HS-5 (cell line): ENCODE results near the gene TLX2.
"Not testable (repeated sequence)": the region's sequence is repeated elsewhere in the genome, so short reads cannot be mapped to it uniquely, and the experiment has no call there.

Experiments used
- DNase-seq: peaks from one replicate; pipeline ENCODE4 v3.0.0-alpha.2; 2012; ENCODE audit warnings: low read depth

Gene TLX2

DNA sequence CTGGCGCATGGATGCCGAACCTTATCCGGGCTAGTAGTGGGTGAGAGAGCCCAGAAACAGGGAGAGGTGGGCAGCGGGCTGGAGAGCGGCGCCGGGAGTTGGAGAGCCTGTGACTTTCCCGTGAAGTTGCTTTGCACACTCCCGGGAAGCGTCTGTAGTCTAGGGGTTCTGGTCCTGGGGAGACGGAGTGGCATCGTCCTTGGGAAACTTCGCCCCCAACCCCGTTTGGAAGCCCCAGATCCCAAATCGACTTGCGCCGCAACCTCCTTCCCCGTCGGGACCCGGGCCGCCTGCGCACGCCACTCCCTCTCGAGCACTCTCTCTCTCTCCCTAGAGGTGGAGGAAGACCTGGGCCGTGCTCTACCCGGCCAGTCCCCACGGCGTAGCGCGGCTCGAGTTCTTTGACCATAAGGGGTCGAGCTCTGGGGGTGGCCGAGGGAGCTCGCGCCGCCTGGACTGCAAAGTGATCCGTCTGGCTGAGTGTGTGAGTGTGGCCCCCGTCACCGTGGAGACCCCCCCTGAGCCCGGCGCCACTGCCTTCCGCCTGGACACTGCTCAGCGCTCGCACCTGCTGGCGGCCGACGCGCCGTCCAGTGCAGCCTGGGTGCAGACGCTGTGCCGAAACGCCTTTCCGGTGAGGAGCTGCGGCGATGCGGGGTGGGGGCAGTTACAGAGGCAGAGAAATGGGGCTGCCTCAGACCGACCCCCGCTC is 40.7 kb downstream of the TLX2 start:
- DNase-seq: no peak

DNA sequence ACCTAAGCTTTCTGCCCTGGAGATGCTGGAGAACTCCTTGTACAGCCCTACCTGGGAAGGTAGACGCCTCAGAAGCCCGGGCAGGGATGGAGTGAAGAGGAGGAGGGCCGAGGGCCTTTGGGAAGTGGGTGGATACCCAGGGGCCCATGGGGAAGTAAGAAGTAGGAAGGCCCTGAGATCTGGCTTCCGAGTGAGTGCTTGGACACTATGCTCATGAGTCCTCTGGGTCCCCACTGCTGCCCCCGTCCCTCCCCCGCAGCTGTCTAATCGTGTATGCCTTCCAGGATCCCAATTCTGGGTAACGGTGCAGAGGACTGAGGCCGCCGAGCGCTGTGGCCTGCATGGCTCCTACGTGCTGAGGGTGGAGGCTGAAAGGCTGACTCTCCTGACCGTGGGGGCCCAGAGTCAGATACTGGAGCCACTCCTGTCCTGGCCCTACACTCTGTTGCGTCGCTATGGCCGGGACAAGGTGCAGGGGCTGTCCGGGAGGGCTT is 41.4 kb downstream of the TLX2 start:
- DNase-seq: no peak

DNA sequence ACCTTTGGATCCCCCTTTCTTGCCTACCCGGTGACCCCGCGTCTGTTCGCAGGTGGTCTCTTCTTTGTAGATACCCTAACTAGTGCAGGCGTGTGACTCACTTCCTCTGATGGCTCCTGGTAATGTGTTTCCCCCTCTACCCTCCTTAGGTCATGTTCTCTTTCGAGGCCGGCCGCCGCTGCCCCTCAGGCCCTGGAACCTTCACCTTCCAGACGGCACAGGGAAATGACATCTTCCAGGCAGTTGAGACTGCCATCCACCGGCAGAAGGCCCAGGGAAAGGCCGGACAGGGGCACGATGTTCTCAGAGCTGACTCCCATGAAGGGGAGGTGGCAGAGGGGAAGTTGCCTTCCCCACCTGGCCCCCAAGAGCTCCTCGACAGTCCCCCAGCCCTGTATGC is 41.9 kb downstream of the TLX2 start:
- DNase-seq: no peak

DNA sequence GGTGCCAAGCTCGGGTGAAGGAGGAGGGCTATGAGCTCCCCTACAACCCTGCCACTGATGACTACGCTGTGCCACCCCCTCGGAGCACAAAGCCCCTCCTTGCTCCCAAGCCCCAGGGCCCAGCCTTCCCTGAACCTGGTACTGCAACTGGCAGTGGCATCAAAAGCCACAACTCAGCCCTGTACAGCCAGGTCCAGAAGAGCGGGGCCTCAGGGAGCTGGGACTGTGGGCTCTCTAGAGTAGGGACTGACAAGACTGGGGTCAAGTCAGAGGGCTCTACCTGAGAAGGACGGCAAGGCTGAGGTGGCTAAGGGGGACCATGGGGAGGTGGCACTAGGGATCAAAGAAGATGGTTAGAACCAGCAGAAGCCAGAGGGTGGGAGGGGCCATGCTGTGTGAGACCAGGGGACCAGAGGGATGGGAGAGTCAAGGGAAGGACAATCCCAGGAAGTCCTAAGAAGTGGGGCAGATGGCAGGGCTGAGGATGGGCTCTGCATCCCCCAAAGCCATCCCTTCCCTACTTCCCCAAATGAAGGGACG is 42.7 kb downstream of the TLX2 start:
- no peak for DNase-seq

DNA sequence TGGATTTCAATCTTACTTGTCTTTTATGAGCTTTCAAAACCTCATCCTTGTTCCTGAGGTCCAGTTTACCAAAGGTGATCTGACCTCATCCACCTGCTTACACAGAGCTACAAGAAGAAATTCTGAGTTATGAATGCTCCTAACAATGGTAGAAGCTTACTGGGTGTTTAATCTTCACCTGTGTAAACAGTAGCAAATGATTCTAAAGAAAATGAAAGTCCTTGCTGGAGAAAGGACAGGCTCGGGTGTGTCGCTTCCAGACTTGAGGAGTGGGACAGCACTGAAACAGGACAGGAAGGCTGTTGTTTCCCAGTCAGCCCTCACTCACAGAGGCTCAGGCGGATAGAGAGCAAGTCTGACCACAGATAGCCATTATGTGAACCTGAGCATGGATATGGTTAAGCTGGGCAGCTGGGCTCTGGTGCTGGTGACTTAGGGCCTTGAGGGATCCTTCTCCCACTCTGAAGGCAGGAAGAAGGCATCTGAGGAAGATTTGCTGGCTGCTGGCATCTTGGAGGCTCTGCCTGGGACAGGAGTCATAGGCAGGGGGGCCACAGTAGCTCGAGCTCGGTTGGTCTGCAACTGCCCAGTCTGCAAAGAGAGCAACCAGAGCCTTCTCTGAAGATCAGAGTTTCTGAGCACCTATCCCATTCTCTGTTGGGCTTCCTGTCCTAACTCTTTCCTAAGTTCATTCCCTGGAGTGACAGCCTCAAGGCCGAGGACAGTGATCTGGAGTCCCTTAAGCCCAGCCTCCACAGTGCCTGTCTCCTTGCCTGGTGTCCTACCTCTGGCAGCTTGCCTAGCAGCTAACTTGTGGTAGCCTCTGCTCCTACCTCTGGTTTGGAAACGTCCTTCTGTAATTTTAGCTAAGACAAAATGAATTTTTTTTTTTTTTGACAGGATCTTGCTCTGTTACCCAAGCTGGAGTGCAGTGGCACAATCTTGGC is 44.3 kb downstream of the TLX2 start:
- no peak for DNase-seq

DNA sequence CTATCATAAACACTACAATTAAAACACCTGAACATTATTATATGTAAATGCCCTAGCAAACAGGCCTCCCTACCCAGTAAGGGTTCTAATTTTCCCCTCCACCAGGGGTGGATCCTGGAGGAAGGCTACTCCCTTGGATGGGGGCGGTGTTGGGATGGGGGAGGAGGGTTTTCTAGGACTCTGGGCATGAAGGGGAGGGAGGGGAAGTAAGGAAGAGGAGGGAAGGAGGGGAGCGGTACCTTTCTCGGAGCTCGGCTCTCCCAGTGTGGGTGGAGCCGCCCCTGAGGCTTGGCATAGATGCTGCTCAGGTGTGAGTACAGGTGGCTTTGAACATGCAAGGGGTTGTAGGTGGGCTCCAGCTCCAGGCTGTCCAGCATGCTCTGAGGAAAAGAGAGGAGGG is 45.7 kb downstream of the TLX2 start:
- no peak for DNase-seq

DNA sequence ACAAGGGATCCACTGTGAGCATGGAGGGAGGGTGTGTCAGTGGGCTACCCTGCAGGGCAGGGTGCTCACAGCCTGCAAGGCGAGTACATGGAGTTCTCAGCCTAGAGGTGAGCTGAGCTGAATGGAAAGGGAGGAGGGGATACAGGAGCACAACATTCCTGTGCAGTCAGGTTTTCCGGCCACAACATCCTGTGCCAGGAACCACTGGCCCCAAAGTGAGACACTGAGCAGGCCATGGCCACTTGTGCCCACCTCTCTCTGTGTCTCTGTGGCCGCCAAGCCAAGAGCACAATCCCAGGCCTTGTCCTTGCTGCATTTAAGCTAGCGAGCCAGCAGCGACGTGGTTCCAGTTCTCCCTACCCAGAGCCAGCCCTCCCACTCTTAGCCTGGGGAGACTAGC is 46.3 kb downstream of the TLX2 start:
- DNase-seq: no peak

DNA sequence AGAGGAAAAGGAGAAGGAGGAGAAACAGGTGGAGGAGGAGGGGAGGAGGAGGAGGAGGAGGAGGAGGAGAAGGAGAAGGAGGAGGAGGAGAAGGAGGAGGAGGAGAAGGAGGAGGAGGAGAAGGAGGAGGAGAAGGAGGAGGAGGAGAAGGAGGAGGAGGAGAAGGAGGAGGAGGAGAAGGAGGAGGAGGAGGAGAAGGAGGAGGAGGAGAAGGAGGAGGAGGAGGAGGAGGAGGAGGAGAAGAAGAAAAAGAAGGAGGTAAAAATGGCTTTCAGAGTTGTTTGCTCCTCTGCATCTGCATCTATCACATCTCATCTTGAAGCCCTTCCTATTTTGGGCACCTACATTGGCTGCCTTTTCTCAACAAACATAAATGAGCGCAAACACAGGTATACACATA is 46.8 kb downstream of the TLX2 start:
- DNase-seq: not testable (repeated sequence)

DNA sequence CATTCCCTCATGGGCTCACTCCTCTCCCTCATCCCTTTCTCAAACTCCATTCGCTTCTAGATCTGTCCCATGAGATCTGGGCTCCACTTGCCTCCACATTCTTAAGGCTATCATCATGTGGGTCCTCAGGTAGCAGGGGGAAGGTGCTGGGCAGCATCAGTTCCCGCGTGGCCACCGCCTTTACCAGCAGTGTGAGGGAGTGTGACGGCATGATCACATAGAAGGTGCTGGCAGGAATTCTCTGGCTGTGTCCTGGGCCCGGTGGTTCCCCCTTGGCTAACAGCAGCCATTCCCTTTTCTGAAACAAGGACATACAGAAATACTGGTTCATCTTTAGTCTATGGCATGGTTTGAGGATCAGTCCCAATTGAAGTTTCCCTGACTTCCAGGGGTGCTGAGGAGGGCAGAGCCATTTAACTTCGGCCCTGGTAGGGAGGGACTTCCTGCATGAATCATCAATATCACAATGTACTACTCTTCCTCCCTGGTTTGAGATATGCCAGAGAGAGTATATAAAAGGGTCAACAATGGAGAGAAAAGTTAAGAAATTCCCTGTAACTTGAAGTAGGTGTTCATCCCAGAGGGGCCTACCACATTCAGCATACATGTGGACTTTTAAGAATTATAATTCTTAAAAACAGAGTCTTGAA is 48.0 kb downstream of the TLX2 start:
- no peak for DNase-seq

DNA sequence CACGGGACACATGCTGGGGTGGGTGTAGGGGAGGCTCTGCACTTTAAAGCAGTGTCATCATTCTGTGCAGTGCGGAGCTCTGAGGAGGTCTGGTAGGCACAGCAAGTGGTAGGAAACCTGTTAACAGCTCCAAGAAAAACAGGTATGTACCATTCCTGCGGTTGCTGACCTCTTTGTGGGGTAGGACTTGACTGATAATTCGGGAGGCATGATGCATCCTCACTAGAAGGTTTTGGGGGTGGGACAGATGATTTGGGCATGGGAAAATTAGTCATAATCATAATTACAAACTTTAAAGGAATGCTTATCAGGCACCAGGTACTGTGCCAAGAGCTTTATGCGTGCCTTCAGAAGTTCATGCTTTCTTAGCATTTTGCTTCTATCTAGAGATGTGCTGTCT is 50.0 kb downstream of the TLX2 start:
- peak; percentile 74 for DNase-seq

DNA sequence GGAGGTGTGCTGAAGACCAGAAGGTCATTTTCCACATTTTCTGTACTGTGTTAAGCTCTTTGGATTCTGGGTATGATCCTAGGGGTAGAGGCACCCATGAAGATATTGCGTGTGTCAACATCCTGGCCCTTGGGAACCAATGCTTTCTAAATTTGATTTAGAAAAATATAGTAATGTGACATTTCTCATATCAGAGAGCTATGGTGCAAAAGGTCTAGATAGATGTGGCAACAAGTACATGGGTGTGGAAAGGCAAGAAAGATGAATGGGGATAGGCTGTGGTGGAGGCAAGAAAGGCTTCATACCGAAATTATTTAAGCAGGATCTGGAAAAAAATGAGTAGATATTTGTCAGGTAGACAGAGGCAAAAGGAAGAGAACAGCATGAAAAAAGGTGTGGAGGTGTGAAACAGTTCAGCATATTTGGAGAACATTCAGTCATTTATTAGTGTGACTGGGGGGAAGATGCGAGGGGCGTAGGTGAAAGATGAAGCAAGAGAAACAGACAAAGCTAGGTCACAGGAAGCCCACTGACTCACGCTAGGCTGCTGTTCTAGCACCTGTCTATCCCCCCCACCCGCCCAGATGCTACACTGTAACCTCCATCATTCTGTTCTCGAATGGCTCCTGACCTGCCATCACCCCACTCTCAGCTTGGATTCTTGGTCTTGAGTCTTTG is 52.0 kb downstream of the TLX2 start:
- no peak for DNase-seq

DNA sequence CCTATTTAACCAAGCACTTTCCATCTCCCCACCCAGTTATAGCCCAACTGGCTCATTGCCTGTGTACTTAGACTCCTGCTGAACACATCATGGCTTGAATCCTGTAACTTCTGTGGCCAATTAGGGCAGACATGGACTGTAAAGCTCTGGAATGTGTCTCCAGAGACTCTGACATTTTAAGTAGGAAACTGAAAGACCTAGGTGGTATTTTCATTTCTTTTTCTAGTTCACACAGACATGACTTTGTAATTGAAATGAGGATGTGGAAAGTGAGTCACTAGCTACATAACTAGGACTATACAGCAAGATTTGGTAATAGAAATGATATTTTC is 52.5 kb downstream of the TLX2 start:
- peak; percentile 89 for DNase-seq
